IMR-90 (cell line): Measurements from ENCODE around the gene ADGRB3.

Experiments
- CEBPB ChIP-seq: IDR thresholded peaks from 2 replicates; pipeline ENCODE4 v1.6.1; 2012; ENCODE audit warnings: low read depth, low read length, improper control_type of control experiment
- FOS ChIP-seq: fragments of 150-350 bp; IDR thresholded peaks from 2 replicates; pipeline ENCODE4 v1.6.1; 2016; ENCODE audit warnings: low read depth, low read length
- MAFK ChIP-seq: IDR thresholded peaks from 2 replicates; pipeline ENCODE4 v1.6.1; 2012; ENCODE audit warnings: low read depth, low read length, improper control_type of control experiment
- MAZ ChIP-seq: IDR thresholded peaks from 2 replicates; pipeline ENCODE4 v1.6.1; 2012; ENCODE audit warnings: low read depth, mild to moderate bottlenecking, low read length, improper control_type of control experiment, moderate library complexity, borderline replicate concordance
- POLR2A ChIP-seq: IDR thresholded peaks from 2 replicates; pipeline ENCODE4 v1.6.1; 2012; ENCODE audit warnings: mild to moderate bottlenecking, low read depth, low read length
- RAD21 ChIP-seq: IDR thresholded peaks from 2 replicates; pipeline ENCODE4 v1.6.1; 2012; ENCODE audit warnings: low read length, improper control_type of control experiment
- RFX5 ChIP-seq: IDR thresholded peaks from 2 replicates; pipeline ENCODE4 v1.8.0; 2012; ENCODE audit warnings: low read depth, mild to moderate bottlenecking, low read length, moderate library complexity
- TF ChIP-seq, protein P1 (sequence below): conservative IDR thresholded peaks from 2 replicates; pipeline ENCODE4 v1.5.1; 2012; ENCODE audit warnings: mild to moderate bottlenecking, low read depth, low read length, improper control_type of control experiment

DNA sequence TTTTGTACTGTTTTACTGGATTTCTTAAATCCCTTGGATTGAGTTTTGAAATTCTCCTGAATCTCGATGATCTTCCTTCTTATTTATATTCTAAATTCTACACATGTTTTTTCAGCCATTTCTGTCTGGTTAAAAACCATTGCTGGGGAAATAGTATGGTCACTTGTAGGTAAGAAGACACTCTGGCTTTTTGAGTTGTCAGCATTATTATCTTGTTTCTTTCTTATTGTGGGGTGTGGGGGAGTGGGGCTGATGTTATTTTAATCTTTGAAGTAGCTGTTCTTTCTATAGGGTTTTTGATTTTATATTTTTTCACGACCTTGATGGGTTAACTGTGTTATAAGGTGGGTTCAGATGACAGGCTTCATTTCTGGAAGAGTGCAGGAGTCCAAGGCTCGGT lies 37.4 kb upstream of the ADGRB3 start:
- TF ChIP-seq, protein P1, sequence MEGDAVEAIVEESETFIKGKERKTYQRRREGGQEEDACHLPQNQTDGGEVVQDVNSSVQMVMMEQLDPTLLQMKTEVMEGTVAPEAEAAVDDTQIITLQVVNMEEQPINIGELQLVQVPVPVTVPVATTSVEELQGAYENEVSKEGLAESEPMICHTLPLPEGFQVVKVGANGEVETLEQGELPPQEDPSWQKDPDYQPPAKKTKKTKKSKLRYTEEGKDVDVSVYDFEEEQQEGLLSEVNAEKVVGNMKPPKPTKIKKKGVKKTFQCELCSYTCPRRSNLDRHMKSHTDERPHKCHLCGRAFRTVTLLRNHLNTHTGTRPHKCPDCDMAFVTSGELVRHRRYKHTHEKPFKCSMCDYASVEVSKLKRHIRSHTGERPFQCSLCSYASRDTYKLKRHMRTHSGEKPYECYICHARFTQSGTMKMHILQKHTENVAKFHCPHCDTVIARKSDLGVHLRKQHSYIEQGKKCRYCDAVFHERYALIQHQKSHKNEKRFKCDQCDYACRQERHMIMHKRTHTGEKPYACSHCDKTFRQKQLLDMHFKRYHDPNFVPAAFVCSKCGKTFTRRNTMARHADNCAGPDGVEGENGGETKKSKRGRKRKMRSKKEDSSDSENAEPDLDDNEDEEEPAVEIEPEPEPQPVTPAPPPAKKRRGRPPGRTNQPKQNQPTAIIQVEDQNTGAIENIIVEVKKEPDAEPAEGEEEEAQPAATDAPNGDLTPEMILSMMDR, result no peak
- TF ChIP-seq MAFK, result peak; percentile 50; the same call in 1 of the 2 replicates
- TF ChIP-seq CEBPB, result no peak
- no peak for TF ChIP-seq RAD21
- no peak for TF ChIP-seq POLR2A
- no peak for TF ChIP-seq FOS
- TF ChIP-seq MAZ, result no peak
- TF ChIP-seq RFX5, result no peak
